Measurements from ENCODE around the gene SYNM. TPM values are rescaled to one million over a fixed set of nuclear protein-coding genes. Genes with fewer than 3 reads are reported as not detected.

Gene SYNM
- polyA plus RNA-seq, 1 donor from 2014 or later = 5.7 TPM

- Histone ChIP-seq H3F3A (ENCODE audit: insufficient read depth, low read length, poor library complexity, severe bottlenecking) (no peaks in the 10 kb centered on the region), H4K20me1 (ENCODE audit: insufficient read depth) (no peaks in the 10 kb centered on the region), H3K9me2 (ENCODE audit: insufficient read depth, low read length) (no peaks in the 10 kb centered on the region), H2AFZ (ENCODE audit: low read depth, low read length) (no peak overlapping the region), H3K27ac (ENCODE audit: low read length) (no peak overlapping the region), H3K9me3 (ENCODE audit: low read length) (no peaks in the 10 kb centered on the region), H3K79me2 (replicated peaks; ENCODE audit: insufficient read depth, low read length) (no peaks in the 10 kb centered on the region), H3K4me3 (ENCODE audit: low read length) (no peak overlapping the region), H3K36me3 (ENCODE audit: insufficient read depth, low read length) (no peaks in the 10 kb centered on the region), H3K9ac (ENCODE audit: low read length) (no peak overlapping the region), H3K4me2 (ENCODE audit: low read length) (no peak overlapping the region), H3K27me3 (ENCODE audit: insufficient read depth, low read depth, low read length) (no peaks in the 10 kb centered on the region)
- TF ChIP-seq MXI1 (conservative IDR thresholded peaks at IDR 0.05; ENCODE audit: poor library complexity, severe bottlenecking) = no peak
Observed at GRCh38 chr15:99115300-99116215, 10.7 kb downstream of the SYNM start.

GRCh38 chr15:99117111-99117510, 12.2 kb downstream of the SYNM start:
- Histone ChIP-seq H3F3A (ENCODE audit: insufficient read depth, low read length, poor library complexity, severe bottlenecking) (no peaks in the 10 kb centered on the region), H3K4me2 (ENCODE audit: low read length) (no peak overlapping the region), H2AFZ (ENCODE audit: low read depth, low read length) (no peak overlapping the region), H3K36me3 (ENCODE audit: insufficient read depth, low read length) (no peaks in the 10 kb centered on the region), H3K79me2 (replicated peaks; ENCODE audit: insufficient read depth, low read length) (no peaks in the 10 kb centered on the region), H3K9me3 (ENCODE audit: low read length) (no peaks in the 10 kb centered on the region), H3K9ac (ENCODE audit: low read length) (no peak overlapping the region), H3K4me3 (ENCODE audit: low read length) (no peak overlapping the region), H3K9me2 (ENCODE audit: insufficient read depth, low read length) (no peaks in the 10 kb centered on the region), H3K27ac (ENCODE audit: low read length) (no peak overlapping the region), H4K20me1 (ENCODE audit: insufficient read depth) (no peaks in the 10 kb centered on the region), H3K27me3 (ENCODE audit: insufficient read depth, low read depth, low read length) (no peaks in the 10 kb centered on the region)
- TF ChIP-seq POLR2AphosphoS5 (IDR thresholded peaks at IDR 0.05) (no peak), EZH2 (IDR thresholded peaks at IDR 0.05; ENCODE audit: borderline replicate concordance, insufficient read depth, low read length, poor library complexity, severe bottlenecking) (no peak), RAD21 (conservative IDR thresholded peaks at IDR 0.05) (no peak), CTCF (IDR thresholded peaks at IDR 0.05; ENCODE audit: poor library complexity, severe bottlenecking) (no peak), EP300 (conservative IDR thresholded peaks at IDR 0.05; ENCODE audit: poor library complexity, severe bottlenecking) (no peak)

- no peak overlapping the region for H3K27ac ChIP-seq (ENCODE audit: low read length)
- no peak for TF ChIP-seq RAD21 (conservative IDR thresholded peaks at IDR 0.05)
- TF ChIP-seq EZH2 (IDR thresholded peaks at IDR 0.05; ENCODE audit: borderline replicate concordance, insufficient read depth, low read length, poor library complexity, severe bottlenecking) = no peak
- no peak for TF ChIP-seq CTCF (IDR thresholded peaks at IDR 0.05; ENCODE audit: poor library complexity, severe bottlenecking)
- no peak for TF ChIP-seq MXI1 (conservative IDR thresholded peaks at IDR 0.05; ENCODE audit: poor library complexity, severe bottlenecking)
- no peak for TF ChIP-seq SMC3 (conservative IDR thresholded peaks at IDR 0.05; ENCODE audit: poor library complexity)
- no peak for TF ChIP-seq POLR2AphosphoS5 (IDR thresholded peaks at IDR 0.05)
- no peak for TF ChIP-seq TAF1 (IDR thresholded peaks at IDR 0.05; ENCODE audit: low read depth)
- TF ChIP-seq REST (IDR thresholded peaks at IDR 0.05; ENCODE audit: borderline replicate concordance) = no peak
- no peak overlapping the region for H3K4me3 ChIP-seq (ENCODE audit: low read length)
Observed at GRCh38 chr15:99117563-99118257, 12.8 kb downstream of the SYNM start.

More at GRCh38 chr15:99117563-99118257, 12.8 kb downstream of the SYNM start:
- Histone ChIP-seq H3K9me2 (ENCODE audit: insufficient read depth, low read length) (no peaks in the 10 kb centered on the region), H3K79me2 (replicated peaks; ENCODE audit: insufficient read depth, low read length) (no peaks in the 10 kb centered on the region), H2AFZ (ENCODE audit: low read depth, low read length) (no peak overlapping the region), H3K9ac (ENCODE audit: low read length) (no peak overlapping the region), H3K9me3 (ENCODE audit: low read length) (no peaks in the 10 kb centered on the region), H4K20me1 (ENCODE audit: insufficient read depth) (no peaks in the 10 kb centered on the region), H3F3A (ENCODE audit: insufficient read depth, low read length, poor library complexity, severe bottlenecking) (no peaks in the 10 kb centered on the region), H3K36me3 (ENCODE audit: insufficient read depth, low read length) (no peaks in the 10 kb centered on the region), H3K27me3 (ENCODE audit: insufficient read depth, low read depth, low read length) (no peaks in the 10 kb centered on the region), H3K4me2 (ENCODE audit: low read length) (no peak overlapping the region)
